BJ (cell line): ENCODE data around the gene SAMD14. TPM values are rescaled to one million over a fixed set of nuclear protein-coding genes. Genes with fewer than 3 reads are reported as not detected.

Experiments used
- CTCF ChIA-PET: fragments of 350-600 bp; formaldehyde crosslinking; extraction: SDS; loops from one replicate; lab custom pipeline; 2021; ENCODE audit warnings: antibody characterized with exemption, inconsistent platforms; lab: Yijun Ruan, JAX
- POLR2A ChIA-PET: fragments of 300-600 bp; sonication (Branson Sonifier 250); formaldehyde crosslinking; extraction: SDS; loops from one replicate; lab custom pipeline; 2021; ENCODE audit warnings: antibody characterized with exemption; lab: Charles Lee
- DNase-seq: peaks from one replicate; pipeline ENCODE4 v3.0.0-alpha.2; 2011; ENCODE audit warnings: low read depth
- H3K27me3 ChIP-seq: 2 replicates; pipeline ENCODE4 v1.6.0; 2011; ENCODE audit warnings: low read length; ENCODE audit not compliant: control insufficient read depth, insufficient read depth
- H3K36me3 ChIP-seq: 2 replicates; pipeline ENCODE4 v1.5.1; 2011; ENCODE audit warnings: low read length; ENCODE audit not compliant: control insufficient read depth, insufficient read depth
- H3K4me3 ChIP-seq: 2 replicates; pipeline ENCODE4 v1.5.1; 2011; ENCODE audit warnings: low read depth, mild to moderate bottlenecking, control low read depth, low read length
- polyA plus RNA-seq: library from polyadenylated mRNA; depleted of rRNA; stranded (reverse); fragments of >200 nt; gene quantifications from 2 replicates; pipeline ENCODE4 v1.2.3, GENCODE V29; 2011
- TF ChIP-seq, protein P1 (sequence below): IDR thresholded peaks from 2 replicates; pipeline ENCODE4 v1.5.1; 2011; ENCODE audit warnings: low read depth, mild to moderate bottlenecking, control low read depth, inconsistent platforms, low read length, moderate library complexity; ENCODE audit not compliant: insufficient read depth

The SAMD14 gene
- polyA plus RNA-seq, 1 experiment, result 5.3 TPM

DNA sequence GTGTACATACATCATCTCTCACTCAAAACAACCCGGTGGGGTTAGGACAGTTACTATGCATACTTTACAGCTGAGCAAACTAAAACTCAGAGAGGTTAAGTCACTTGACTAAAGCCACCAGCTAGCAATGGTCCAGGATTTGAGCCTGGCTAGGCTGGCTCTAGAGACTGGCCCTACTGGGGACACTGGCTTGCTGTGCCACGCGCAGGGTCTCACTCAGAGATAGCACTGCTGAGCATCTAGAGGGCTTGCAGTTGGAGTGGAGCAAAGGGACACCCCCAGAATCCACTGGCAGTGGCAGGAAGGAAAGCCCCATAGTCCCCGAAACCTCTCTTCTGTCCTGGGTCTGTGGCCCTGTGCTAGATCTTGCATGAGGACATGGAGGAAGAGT, 11.1 kb downstream of the SAMD14 start:
- TF ChIP-seq, protein P1, sequence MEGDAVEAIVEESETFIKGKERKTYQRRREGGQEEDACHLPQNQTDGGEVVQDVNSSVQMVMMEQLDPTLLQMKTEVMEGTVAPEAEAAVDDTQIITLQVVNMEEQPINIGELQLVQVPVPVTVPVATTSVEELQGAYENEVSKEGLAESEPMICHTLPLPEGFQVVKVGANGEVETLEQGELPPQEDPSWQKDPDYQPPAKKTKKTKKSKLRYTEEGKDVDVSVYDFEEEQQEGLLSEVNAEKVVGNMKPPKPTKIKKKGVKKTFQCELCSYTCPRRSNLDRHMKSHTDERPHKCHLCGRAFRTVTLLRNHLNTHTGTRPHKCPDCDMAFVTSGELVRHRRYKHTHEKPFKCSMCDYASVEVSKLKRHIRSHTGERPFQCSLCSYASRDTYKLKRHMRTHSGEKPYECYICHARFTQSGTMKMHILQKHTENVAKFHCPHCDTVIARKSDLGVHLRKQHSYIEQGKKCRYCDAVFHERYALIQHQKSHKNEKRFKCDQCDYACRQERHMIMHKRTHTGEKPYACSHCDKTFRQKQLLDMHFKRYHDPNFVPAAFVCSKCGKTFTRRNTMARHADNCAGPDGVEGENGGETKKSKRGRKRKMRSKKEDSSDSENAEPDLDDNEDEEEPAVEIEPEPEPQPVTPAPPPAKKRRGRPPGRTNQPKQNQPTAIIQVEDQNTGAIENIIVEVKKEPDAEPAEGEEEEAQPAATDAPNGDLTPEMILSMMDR, result no peak

DNA sequence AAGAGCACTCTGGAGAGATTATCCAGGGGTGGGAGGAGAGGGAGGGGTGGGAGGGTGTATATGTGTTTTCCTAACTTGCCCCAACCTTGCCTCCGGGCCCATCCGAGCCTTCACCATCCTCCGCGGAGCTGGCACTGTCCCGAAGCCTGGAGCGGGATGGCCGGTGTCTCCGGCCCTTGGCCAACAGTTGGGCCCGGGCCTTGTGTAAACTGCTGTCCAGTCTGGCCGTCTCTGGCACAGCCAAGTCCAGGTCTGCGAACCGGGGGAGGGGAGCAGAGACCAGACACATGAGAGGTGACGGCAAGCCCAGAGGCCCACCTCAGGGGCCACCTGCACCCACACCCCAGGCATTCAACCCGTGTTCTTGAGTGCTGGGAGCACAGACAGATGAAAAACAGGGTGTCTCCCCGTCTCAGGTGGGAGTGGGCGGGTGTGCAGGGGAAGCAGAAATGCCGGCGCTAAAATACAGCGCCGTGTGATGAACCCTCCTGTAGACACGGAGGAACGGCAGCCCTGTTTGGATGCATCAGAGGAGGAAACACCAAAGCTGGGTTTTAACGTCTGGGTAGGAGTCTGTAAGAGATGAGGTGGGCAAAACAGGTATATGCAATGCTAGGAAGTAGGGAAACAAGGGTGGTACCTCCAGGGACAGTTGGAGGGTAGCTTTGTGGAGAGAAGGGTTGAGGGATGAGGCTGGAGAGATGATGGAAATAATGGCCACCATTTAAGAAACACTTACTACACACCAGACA, 11.7 kb downstream of the SAMD14 start:
- DNase-seq, result no peak
- no peak overlapping the region for H3K4me3 ChIP-seq
- H3K27me3 ChIP-seq, result peaks cover 2% of the 10 kb centered on the region
- peaks cover 3% of the 10 kb centered on the region for H3K36me3 ChIP-seq
- TF ChIP-seq, protein P1, result no peak
- CTCF ChIA-PET, result interaction anchor here (1.0 to 9.0 kb wide), 11 partner anchors 10 to 178 kb away, joined by 3 to 53 read pairs (median 6); partner anchors contain the start of gene PDK2
- POLR2A ChIA-PET, result no interaction called here

More for the DNA sequence above, 11.1 kb downstream of the SAMD14 start:
- ChIA-PET CTCF (interaction anchor here (1.2 to 9.0 kb wide), 7 partner anchors 12 to 187 kb away, joined by 3 to 53 read pairs (median 4); partner anchors contain the start of gene PDK2), POLR2A (no interaction called here)
- no peak for DNase-seq
- Histone ChIP-seq H3K27me3 (peaks cover 2% of the 10 kb centered on the region), H3K36me3 (peaks cover 3% of the 10 kb centered on the region), H3K4me3 (no peak overlapping the region)

DNA sequence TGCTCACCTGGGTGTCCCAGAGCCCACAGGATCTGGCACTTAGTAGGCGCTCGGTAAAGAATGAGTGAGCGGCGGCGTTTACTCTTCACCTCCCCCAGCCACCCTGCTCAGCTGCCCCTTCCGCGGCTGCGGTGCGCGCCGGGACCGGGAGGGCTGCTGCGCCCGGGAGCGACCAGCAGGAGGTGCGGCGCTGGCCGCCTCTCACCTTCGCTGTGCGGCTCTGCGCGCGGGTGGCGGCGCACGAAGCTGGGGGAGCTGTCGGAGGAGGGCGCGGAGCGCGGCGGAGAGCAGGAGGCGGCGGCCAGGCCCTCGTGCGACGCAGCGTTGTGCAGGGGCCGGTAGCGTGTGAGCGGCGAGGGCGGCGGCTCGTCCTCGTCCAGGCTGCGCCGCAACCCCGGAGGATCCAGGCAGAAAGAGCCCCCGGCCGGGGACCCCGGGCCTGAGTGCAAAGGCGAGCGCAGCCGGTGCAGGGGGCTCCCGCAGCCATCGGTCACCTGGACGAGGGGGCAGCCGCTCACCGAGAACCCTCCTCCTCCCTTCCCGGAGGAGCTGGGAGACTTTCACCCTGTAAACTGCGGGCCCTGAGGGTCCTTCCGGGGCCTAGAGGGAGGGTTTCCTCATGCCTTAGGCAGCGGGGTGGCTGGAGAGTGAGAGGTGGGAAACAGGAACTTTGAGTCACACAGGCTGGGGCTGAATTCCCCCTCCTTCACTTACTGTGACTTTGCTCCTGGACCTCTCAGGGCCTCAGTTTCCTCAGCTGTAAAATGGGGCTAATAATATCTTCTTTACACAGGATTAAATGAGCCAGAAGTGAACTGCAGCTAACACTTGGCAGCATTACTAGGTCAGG, 12.5 kb downstream of the SAMD14 start:
- TF ChIP-seq, protein P1, result peak; percentile 41
- CTCF ChIA-PET, result interaction anchor here (0.9 to 9.0 kb wide), 14 partner anchors 9 to 179 kb away, joined by 3 to 53 read pairs (median 5); no protein-coding TSS in a partner anchor
- no peak for DNase-seq
- POLR2A ChIA-PET, result no interaction called here
- Histone ChIP-seq H3K4me3 (no peak overlapping the region), H3K27me3 (peaks cover 2% of the 10 kb centered on the region), H3K36me3 (peaks cover 3% of the 10 kb centered on the region)

DNA sequence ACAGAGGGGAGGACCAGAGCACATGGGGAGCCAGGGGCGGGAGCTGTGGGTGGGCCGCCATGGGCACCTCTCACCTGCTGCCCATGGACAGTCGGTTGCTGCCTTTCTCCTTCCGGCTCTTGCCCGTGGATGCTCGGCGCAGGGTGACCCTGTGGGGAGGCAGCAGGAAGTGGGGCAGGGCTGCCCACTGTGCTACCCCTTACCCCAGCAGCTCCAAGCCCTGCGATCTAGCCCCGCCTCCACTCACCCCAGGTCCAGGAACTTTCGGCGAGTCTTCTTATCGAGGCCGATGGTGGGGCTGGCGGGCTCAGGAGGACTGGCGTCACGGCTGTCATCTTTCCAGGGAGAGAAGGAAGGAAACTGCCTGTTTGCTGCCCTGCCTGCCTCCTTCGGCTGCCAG, 14.2 kb downstream of the SAMD14 start:
- no peak for DNase-seq
- Histone ChIP-seq H3K4me3 (no peak overlapping the region), H3K36me3 (peaks cover 3% of the 10 kb centered on the region), H3K27me3 (peaks cover 2% of the 10 kb centered on the region)
- CTCF ChIA-PET, result interaction anchor here (0.5 to 9.0 kb wide), 15 partner anchors 7 to 282 kb away, joined by 3 to 53 read pairs (median 8); partner anchors contain the start of gene LRRC59
- TF ChIP-seq, protein P1, result no peak
- POLR2A ChIA-PET, result no interaction called here
